Activated CD4-positive, alpha-beta memory T cell treated with anti-CD3 and anti-CD28 coated beads for 36 hours (primary cell): ENCODE results near the gene TREM2. TPM values are rescaled to one million over a fixed set of nuclear protein-coding genes. Genes with fewer than 3 reads are reported as not detected.
"Not testable (repeated sequence)": the region's sequence is repeated elsewhere in the genome, so short reads cannot be mapped to it uniquely, and the experiment has no call there.

Experiments
- CTCF ChIA-PET: fragments of 350-600 bp; sonication (Branson Sonifier 250); formaldehyde crosslinking; loops from one replicate; lab custom pipeline; 2021; ENCODE audit warnings: antibody characterized with exemption, inconsistent platforms; lab: Charles Lee
- POLR2A ChIA-PET: fragments of 350-600 bp; sonication (Branson Sonifier 250); formaldehyde crosslinking; loops from one replicate; lab custom pipeline; 2021; ENCODE audit warnings: antibody characterized with exemption; lab: Charles Lee
- DNase-seq: peaks from one replicate; pipeline ENCODE4 v3.0.0-alpha.2; 2020
- H3K27ac Mint-ChIP-seq: one replicate; pipeline ENCODE4 v1.8.0; 2021; ENCODE audit warnings: mixed read lengths
- H3K27me3 Mint-ChIP-seq: one replicate; pipeline ENCODE4 v1.8.0; 2021; ENCODE audit warnings: mixed read lengths
- H3K36me3 Mint-ChIP-seq: one replicate; pipeline ENCODE4 v1.8.0; 2021; ENCODE audit warnings: mixed read lengths
- H3K4me1 Mint-ChIP-seq: one replicate; pipeline ENCODE4 v1.8.0; 2021; ENCODE audit warnings: low read depth, mixed read lengths
- H3K4me3 Mint-ChIP-seq: one replicate; pipeline ENCODE4 v1.8.0; 2021; ENCODE audit warnings: mild to moderate bottlenecking, mixed read lengths
- H3K9me3 Mint-ChIP-seq: one replicate; pipeline ENCODE4 v1.8.0; 2021; ENCODE audit warnings: mixed read lengths
- intact Hi-C: fragments of 100-400 bp; cut with micrococcal nuclease; formaldehyde crosslinking; loops from one replicate; pipeline ENCODE4 v1.15.1; 2023
- total RNA-seq, 2 experiments: library from RNA; stranded (reverse); gene quantifications; one replicate each; pipeline ENCODE4 v1.2.3, GENCODE V29; 2021

TREM2 gene
- total RNA-seq, 2 experiments from 2014 or later = not detected

GRCh38 chr6:41193884-41194283, 31.0 kb upstream of the TREM2 start:
- no peak overlapping the region for H3K4me3 Mint-ChIP-seq
- no peaks in the 10 kb centered on the region for H3K27me3 Mint-ChIP-seq
- ChIA-PET POLR2A (no interaction called here), CTCF (no interaction called here)
- peaks cover 7% of the 10 kb centered on the region for H3K4me1 Mint-ChIP-seq
- intact Hi-C loops = no loop called here
- peaks cover 15% of the 10 kb centered on the region for H3K9me3 Mint-ChIP-seq
- DNase-seq = no peak
- no peak overlapping the region for H3K27ac Mint-ChIP-seq
- peaks cover 20% of the 10 kb centered on the region for H3K36me3 Mint-ChIP-seq

DNA sequence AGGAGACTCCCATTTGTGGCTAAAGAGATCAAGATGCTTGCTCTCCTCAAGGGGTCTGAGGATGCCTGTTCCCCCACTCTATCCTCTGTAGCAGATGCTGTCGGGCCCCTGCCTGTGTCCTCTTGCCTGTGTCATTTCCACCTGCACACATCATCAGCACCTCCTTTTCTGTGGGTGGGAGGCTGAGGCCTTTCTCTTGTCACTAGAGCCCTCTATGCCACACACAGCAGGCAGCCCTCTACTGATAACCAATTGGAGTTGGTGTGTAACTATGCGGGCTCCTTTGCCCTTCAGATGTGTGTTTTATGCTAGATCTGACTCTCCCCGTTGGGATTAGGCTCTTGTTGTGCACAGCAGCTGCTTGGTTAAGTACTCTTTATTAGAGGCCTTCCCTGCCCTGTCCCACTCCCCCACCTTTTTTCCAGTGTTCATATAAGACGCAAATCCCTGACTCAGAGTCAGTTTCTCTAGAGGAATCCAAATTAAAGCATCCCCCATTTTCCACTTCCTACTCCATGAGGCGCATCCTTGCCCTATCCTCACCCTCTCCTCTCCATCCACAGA, 30.3 kb upstream of the TREM2 start:
- no peak for DNase-seq
- peaks cover 20% of the 10 kb centered on the region for H3K36me3 Mint-ChIP-seq
- CTCF ChIA-PET = no interaction called here
- intact Hi-C loops = no loop called here
- H3K4me3 Mint-ChIP-seq = no peak overlapping the region
- H3K27me3 Mint-ChIP-seq = no peaks in the 10 kb centered on the region
- H3K9me3 Mint-ChIP-seq = peaks cover 15% of the 10 kb centered on the region
- H3K4me1 Mint-ChIP-seq = peaks cover 9% of the 10 kb centered on the region
- no peak overlapping the region for H3K27ac Mint-ChIP-seq
- POLR2A ChIA-PET = no interaction called here

DNA sequence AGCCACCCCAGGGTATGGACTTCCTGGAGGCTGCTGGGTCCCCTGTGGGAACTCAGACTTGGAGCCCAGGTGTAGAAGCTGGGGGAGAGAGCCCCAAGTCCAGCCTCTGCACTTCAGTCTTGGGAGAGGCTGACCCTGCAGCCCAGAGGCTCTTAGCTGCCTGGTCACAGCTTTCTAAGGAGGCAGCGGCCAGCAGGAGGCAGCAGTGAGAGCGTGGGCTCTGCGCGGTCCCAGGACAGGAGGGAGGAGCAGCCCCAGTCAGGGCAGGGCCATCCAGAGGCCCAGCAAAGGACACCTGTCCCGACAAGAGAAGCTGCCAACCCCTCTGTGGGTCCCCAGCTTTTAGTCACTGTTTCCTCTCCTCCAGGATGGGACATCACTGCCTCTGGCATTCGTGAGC, 28.7 kb upstream of the TREM2 start:
- H3K4me1 Mint-ChIP-seq = peaks cover 6% of the 10 kb centered on the region
- peaks cover 14% of the 10 kb centered on the region for H3K36me3 Mint-ChIP-seq
- DNase-seq = peak; percentile 30
- H3K9me3 Mint-ChIP-seq = peaks cover 15% of the 10 kb centered on the region
- intact Hi-C loops = no loop called here
- H3K27me3 Mint-ChIP-seq = no peaks in the 10 kb centered on the region
- CTCF ChIA-PET = interaction anchor here (0.7 to 1.9 kb wide), 9 partner anchors 9 to 128 kb away, joined by 3 to 13 read pairs (median 3); partner anchors contain the start of gene TREML2
- POLR2A ChIA-PET = no interaction called here
- no peak overlapping the region for H3K4me3 Mint-ChIP-seq
- no peak overlapping the region for H3K27ac Mint-ChIP-seq

GRCh38 chr6:41190791-41191190, 27.9 kb upstream of the TREM2 start:
- intact Hi-C loops = no loop called here
- Mint-ChIP-seq H3K4me1 (peaks cover 9% of the 10 kb centered on the region), H3K36me3 (peaks cover 10% of the 10 kb centered on the region), H3K9me3 (peaks cover 15% of the 10 kb centered on the region), H3K27ac (no peak overlapping the region), H3K27me3 (no peaks in the 10 kb centered on the region), H3K4me3 (no peak overlapping the region)
- POLR2A ChIA-PET = no interaction called here
- DNase-seq = no peak
- CTCF ChIA-PET = interaction anchor here (1.4 to 1.9 kb wide), 2 partner anchors 8 to 116 kb away, joined by 4 to 13 read pairs; no protein-coding TSS in a partner anchor

- intact Hi-C loops = no loop called here
- no peaks in the 10 kb centered on the region for H3K27me3 Mint-ChIP-seq
- peaks cover 8% of the 10 kb centered on the region for H3K4me1 Mint-ChIP-seq
- no peak for DNase-seq
- no peak overlapping the region for H3K27ac Mint-ChIP-seq
- H3K4me3 Mint-ChIP-seq = no peak overlapping the region
- peaks cover 10% of the 10 kb centered on the region for H3K36me3 Mint-ChIP-seq
- peaks cover 15% of the 10 kb centered on the region for H3K9me3 Mint-ChIP-seq
- POLR2A ChIA-PET = no interaction called here
- CTCF ChIA-PET = no interaction called here
Measured at GRCh38 chr6:41189967-41190366, 27.1 kb upstream of the TREM2 start.

DNA sequence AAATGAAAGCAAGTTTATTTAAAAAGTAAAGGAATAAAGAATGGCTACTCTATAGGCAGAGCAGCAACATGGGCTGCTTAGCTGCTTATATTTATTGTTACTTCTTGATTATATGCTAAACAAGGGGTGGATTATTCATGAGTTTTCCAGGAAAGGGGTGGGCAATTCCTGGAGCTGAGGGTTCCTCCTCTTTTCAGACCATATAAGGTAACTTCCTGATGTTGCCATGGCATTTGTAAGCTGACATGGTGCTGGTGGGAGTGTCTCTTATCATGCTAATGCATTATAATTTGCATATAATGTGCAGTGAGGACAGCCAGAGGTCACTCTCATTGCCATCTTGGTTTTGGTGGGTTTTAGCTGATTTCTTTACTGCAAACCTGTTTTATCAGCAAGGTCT, 26.1 kb upstream of the TREM2 start:
- DNase-seq, H3K27ac Mint-ChIP-seq, H3K4me1 Mint-ChIP-seq, H3K27me3 Mint-ChIP-seq, intact Hi-C loops, H3K4me3 Mint-ChIP-seq, H3K36me3 Mint-ChIP-seq, POLR2A ChIA-PET: not testable (repeated sequence)
- CTCF ChIA-PET = interaction anchor here (0.7 kb wide), 1 partner anchor 79 kb away, joined by 3 read pairs; no protein-coding TSS in a partner anchor
- peaks cover 15% of the 10 kb centered on the region for H3K9me3 Mint-ChIP-seq

DNA sequence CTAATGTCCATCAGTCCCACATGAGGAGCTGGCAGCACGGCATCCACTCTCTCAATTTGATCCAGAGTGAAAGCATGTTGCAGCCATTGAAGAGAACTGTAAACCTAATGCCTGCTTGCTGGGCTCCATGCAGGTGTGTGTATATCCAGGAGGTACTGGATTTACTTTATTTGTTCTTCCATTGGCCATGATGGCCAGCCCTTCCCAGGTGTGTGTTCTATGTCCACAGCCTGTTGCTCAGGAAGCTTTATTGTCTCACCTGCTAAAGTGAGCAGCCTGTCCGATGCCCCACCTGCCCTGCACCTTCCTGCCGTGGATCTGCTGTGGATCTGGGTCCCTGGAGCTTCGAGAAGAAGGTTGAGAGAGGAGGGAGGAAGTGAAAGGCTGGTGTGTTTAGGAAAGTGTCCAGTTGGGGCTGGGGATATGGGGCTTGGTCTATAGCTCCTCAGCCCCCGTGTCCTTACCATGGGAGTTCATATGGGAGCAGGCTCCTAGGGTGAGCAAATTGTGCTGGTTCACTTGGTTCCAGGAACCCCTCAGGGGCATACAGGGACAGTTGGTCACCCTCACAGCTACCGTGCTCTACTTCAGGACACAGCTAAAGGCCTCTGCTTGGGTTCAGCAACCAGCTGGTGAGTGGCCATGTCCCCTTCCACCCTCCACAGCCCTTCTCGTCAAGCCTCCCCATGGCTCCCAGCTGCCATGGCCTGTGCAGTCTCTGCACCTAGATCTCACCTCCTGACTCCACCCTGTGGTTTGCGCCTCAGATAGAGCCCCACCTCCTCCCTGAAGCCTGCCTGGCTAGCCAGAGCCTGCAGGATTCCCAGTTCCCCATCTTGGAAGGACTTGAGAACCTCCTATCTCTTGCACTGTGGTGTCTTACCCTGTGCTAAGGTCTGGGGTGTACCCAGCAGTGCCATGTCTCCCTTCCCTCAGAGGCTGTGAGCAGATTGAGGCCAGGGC, 25.3 kb upstream of the TREM2 start:
- peaks cover 7% of the 10 kb centered on the region for H3K36me3 Mint-ChIP-seq
- H3K27ac Mint-ChIP-seq = no peak overlapping the region
- no peak for DNase-seq
- ChIA-PET POLR2A (interaction anchor here (0.7 kb wide), 1 partner anchor 12 kb away, joined by 3 read pairs; the partner anchor contains the start of gene TREML2), CTCF (no interaction called here)
- peaks cover 15% of the 10 kb centered on the region for H3K9me3 Mint-ChIP-seq
- intact Hi-C loops = no loop called here
- peaks cover 5% of the 10 kb centered on the region for H3K4me1 Mint-ChIP-seq
- H3K27me3 Mint-ChIP-seq = no peaks in the 10 kb centered on the region
- no peak overlapping the region for H3K4me3 Mint-ChIP-seq

DNA sequence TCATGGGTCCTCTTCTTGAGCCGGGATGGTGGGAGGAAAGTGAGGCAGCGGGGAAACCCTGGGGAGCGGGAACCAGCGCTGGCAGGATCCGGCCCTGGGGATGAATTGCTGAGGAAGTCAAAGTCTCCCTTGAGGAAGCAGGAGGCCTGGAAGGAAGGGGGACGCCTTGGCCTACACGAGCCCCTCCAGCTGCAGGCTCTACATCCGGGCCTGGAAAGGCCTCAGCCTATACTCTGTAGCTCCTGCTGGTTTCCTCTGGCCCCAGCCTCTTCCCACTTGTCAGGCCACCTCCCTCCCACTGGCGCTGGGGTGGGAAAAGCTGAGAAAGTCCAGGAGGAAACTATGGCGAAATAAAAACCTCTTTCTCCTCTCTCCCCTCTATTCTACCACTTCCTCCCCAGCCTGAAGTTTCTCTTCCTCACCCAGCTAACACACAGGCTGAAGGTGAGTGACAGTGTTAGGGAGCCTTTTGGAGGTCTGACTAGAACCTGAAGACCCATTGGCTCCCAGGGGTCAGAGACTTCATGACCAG, 23.2 kb upstream of the TREM2 start:
- Mint-ChIP-seq H3K9me3 (peaks cover 15% of the 10 kb centered on the region), H3K27ac (no peak overlapping the region), H3K36me3 (peaks cover 4% of the 10 kb centered on the region), H3K4me1 (peaks cover 15% of the 10 kb centered on the region), H3K27me3 (no peaks in the 10 kb centered on the region), H3K4me3 (no peak overlapping the region)
- ChIA-PET POLR2A (no interaction called here), CTCF (no interaction called here)
- intact Hi-C loops = no loop called here
- no peak for DNase-seq

DNA sequence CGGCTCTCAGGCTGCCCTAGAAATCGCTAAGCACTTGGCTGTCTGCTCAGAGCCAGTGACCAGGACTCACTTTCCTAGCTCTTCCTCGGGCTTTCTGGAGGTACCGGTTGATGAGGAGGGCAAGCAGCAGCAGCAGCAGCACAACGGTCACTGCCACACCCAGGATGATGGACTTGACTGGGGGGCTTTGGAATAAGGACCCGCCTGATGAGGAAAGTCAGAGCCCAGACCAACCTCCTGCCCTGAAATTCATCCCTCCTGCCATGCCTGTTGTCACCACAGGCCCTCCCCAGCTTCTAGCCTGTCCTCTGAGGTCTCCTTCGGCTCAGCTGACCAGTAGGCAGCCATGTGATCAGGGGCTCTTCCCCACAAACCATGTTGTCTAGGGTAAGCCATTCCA, 21.8 kb upstream of the TREM2 start:
- H3K27ac Mint-ChIP-seq = no peak overlapping the region
- no peak for DNase-seq

GRCh38 chr6:41182069-41183034, 19.4 kb upstream of the TREM2 start:
- no peaks in the 10 kb centered on the region for H3K36me3 Mint-ChIP-seq
- POLR2A ChIA-PET = no interaction called here
- peaks cover 13% of the 10 kb centered on the region for H3K4me1 Mint-ChIP-seq
- peak; percentile 58 for DNase-seq
- H3K27me3 Mint-ChIP-seq = peaks cover 3% of the 10 kb centered on the region
- H3K4me3 Mint-ChIP-seq = no peak overlapping the region
- intact Hi-C loops = loop anchor here (1.0 to 5.0 kb wide), 4 partner anchors 18 to 176 kb away; partner anchors contain the start of genes NFYA and OARD1
- no peak overlapping the region for H3K27ac Mint-ChIP-seq
- CTCF ChIA-PET = interaction anchor here (0.5 to 3.3 kb wide), 41 partner anchors 10 to 533 kb away, joined by 3 to 29 read pairs (median 4); partner anchors contain the start of genes NFYA, OARD1 and TREML1
- no peaks in the 10 kb centered on the region for H3K9me3 Mint-ChIP-seq

More for the DNA sequence above, 21.8 kb upstream of the TREM2 start:
- peaks cover 4% of the 10 kb centered on the region for H3K36me3 Mint-ChIP-seq
- POLR2A ChIA-PET = no interaction called here
- H3K9me3 Mint-ChIP-seq = peaks cover 7% of the 10 kb centered on the region
- H3K4me1 Mint-ChIP-seq = peaks cover 15% of the 10 kb centered on the region
- H3K27me3 Mint-ChIP-seq = no peaks in the 10 kb centered on the region
- H3K4me3 Mint-ChIP-seq = no peak overlapping the region
- intact Hi-C loops = loop anchor here (5.0 kb wide), 1 partner anchor 112 kb away; the partner anchor contains the start of genes NFYA and OARD1
- CTCF ChIA-PET = no interaction called here

GRCh38 chr6:41181566-41181965, 18.6 kb upstream of the TREM2 start:
- ChIA-PET CTCF (interaction anchor here (0.7 to 3.3 kb wide), 26 partner anchors 10 to 173 kb away, joined by 3 to 29 read pairs (median 4); partner anchors contain the start of genes TREML1 and TREML2), POLR2A (interaction anchor here (0.5 kb wide), 1 partner anchor 51 kb away, joined by 3 read pairs; no protein-coding TSS in a partner anchor)
- DNase-seq = no peak
- Mint-ChIP-seq H3K27ac (no peak overlapping the region), H3K36me3 (no peaks in the 10 kb centered on the region), H3K9me3 (no peaks in the 10 kb centered on the region), H3K4me3 (no peak overlapping the region), H3K4me1 (peaks cover 13% of the 10 kb centered on the region), H3K27me3 (peaks cover 3% of the 10 kb centered on the region)
- intact Hi-C loops = loop anchor here (5.0 kb wide), 1 partner anchor 109 kb away; the partner anchor contains the start of genes NFYA and OARD1
